Heart left ventricle (tissue), 16 donors: ENCODE data around the gene TPRN. TPM values are rescaled to one million over a fixed set of nuclear protein-coding genes. Genes with fewer than 3 reads are reported as not detected.

Source experiments
- ATAC-seq, 4 donors: fragments of 200-7000 bp; cut with Tn5 transposase; one replicate each; pipeline ENCODE4 v1.9.1; 2020 to 2022; ENCODE audit warnings: moderate library complexity in 4 of 4, mild to moderate bottlenecking in 3 of 4, moderate number of reproducible peaks in 1 of 4
- DNase-seq, 5 donors: peaks; one replicate each; pipeline ENCODE4 v3.0.0-alpha.2; 2020
- H3K27ac ChIP-seq, 12 donors: fragments of 200-600 bp; sonication (generic) in 4 of 12; one replicate each; pipeline versions ENCODE4 v1.5.0 to v1.8.0; 2016 to 2022; ENCODE audit warnings: mild to moderate bottlenecking in 2 of 12
- H3K27me3 ChIP-seq, 9 donors: fragments of 200-600 bp; sonication (generic) in 2 of 9; one replicate each; pipeline versions ENCODE4 v1.5.1 to v1.8.0; 2016 to 2022; ENCODE audit warnings: mild to moderate bottlenecking in 3 of 9
- H3K36me3 ChIP-seq, 9 donors: fragments of 200-600 bp; sonication (generic) in 2 of 9; one replicate each; pipeline versions ENCODE4 v1.5.0 to v1.8.0; 2018 to 2022; ENCODE audit warnings: mild to moderate bottlenecking in 2 of 9
- H3K4me1 ChIP-seq, 12 donors: fragments of 200-600 bp; sonication (generic) in 4 of 12; one replicate each; pipeline versions ENCODE4 v1.5.0 to v1.8.0; 2016 to 2022; ENCODE audit warnings: mild to moderate bottlenecking in 3 of 12
- H3K4me3 ChIP-seq, 12 donors: fragments of 200-600 bp; sonication (generic) in 4 of 12; one replicate each; pipeline versions ENCODE4 v1.5.0 to v1.8.0; 2017 to 2022; ENCODE audit warnings: mild to moderate bottlenecking in 9 of 12, moderate library complexity in 4 of 12
- H3K9me3 ChIP-seq, 12 donors: fragments of 200-600 bp; sonication (generic) in 4 of 12; one replicate each; pipeline versions ENCODE4 v1.5.0 to v1.8.0; 2016 to 2022; ENCODE audit warnings: mild to moderate bottlenecking in 1 of 12
- CTCF ChIP-seq, 12 donors: fragments of 200-600 bp; sonication (generic) in 4 of 12; IDR thresholded peaks; one replicate each; pipeline versions ENCODE4 v1.5.0 to v1.8.0; 2018 to 2022; ENCODE audit warnings: antibody characterized with exemption in 12 of 12, mild to moderate bottlenecking in 5 of 12
- POLR2A ChIP-seq, 2 donors: fragments of 450-650 bp; IDR thresholded peaks; one replicate each; pipeline ENCODE4 v1.6.1; 2017; ENCODE audit warnings: antibody characterized with exemption in 2 of 2, mild to moderate bottlenecking in 2 of 2, moderate library complexity in 2 of 2
- WGBS, 4 donors: extraction: QIAGEN DNeasy Blood & Tissue Kit in 2 of 4; methylation state at CpG; one replicate each; pipeline versions ENCODE4 v1.1.5 to v1.1.7; 2013 to 2018; 5-methylcytosine and 5-hydroxymethylcytosine counted together
- intact Hi-C, 10 donors: fragments of 100-400 bp; cut with DNase I; formaldehyde crosslinking; loops; one replicate each; pipeline versions ENCODE4 v1.11.1 to v1.14.2; 2022
- microRNA-seq, 4 donors: library from miRNA; unstranded; fragments of <30 nt; microRNA quantifications; one replicate each; pipeline versions ENCODE4 to v1.2.0, GENCODE V29; 2017 to 2020
- polyA plus RNA-seq, 2 donors: library from polyadenylated mRNA; stranded (reverse); fragments of 200-250 nt; gene quantifications; one replicate each; pipeline ENCODE4 v1.2.3, GENCODE V29; 2013
- total RNA-seq, 9 donors: library from RNA; depleted of rRNA in 2 of 9; stranded (reverse); fragments of >200 nt in 2 of 9; fragmentation: NEBNext Ultra II Directional in 3 of 9; extraction: Animal tissue kit (Norgen Biotek cat#: 25700) in 3 of 9; gene quantifications; one replicate each; pipeline versions ENCODE4 v1.1.0 to v1.2.4, GENCODE V29; 2016 to 2023
- donor health status: ischemic (EF 13 %, LVEDD 7.1; RV severe dilation, severe dysfunction).
- donor health status: healthy with polysubstance abuse.
- donor health status: DM: no; HTN: yes; CAD: no.
- donor health status: DM: no; HTN: no; CAD: no.
- donor health status: ischemic (EF 25% LVEDD 6.9; RV normal size, moderate dysfunction).
- donor health status: ischemic (EF 25% LVEDD 5.7; RV mildly dilated, moderate dysfunction).
- donor health status: healthy.
- donor health status: DM: yes; HTN: yes; CAD: no.
- donor health status: ischemic (EF 35%, LVEDD 5.7; RV mildly dilated, moderate dysfunction).
- donor health status: nonischemic (EF 11% LVEDD 7.7; RV severe dilation, severe dysfunction).
- donor health status: DM: yes; HTN: yes; CAD: no.
- donor health status: PGD.
- donor health status: ischemic (EF 29% LVEDD 5.4; RV normal size, mild dysfunction).
- donor health status: nonischemic (EF 23%, LVEDD 6.1; RV moderate dilation, normal function).

Gene TPRN
- total and polyA plus RNA-seq, 11 donors = 11.5 to 18.0 (median 16.6) TPM

GRCh38 chr9:137143459-137143858 is 57.1 kb downstream of the TPRN start:
- no peak for ATAC-seq
- H3K4me3 ChIP-seq = no peak overlapping the region
- no peaks in the 10 kb centered on the region for H3K36me3 ChIP-seq
- no peaks in the 10 kb centered on the region for H3K9me3 ChIP-seq
- intact Hi-C loops = loop anchor here in 1 of 10 donors (10.0 kb wide), 1 partner anchor 361 kb away; no protein-coding TSS in a partner anchor
- H3K4me1 ChIP-seq = peaks cover 0 to 11% (median 1%) of the 10 kb centered on the region in 12 donors
- 52 to 65% (median 53%) methylated on average over 4 of the region's 4 CpGs; no CpG with 5 or more reads in 1 of the 4 donors for WGBS, 4 donors
- H3K27ac ChIP-seq = no peak overlapping the region
- DNase-seq = peak in 1 of 5 donors; percentile 10
- no peak for TF ChIP-seq CTCF (IDR thresholded peaks at IDR 0.05)
- TF ChIP-seq POLR2A (IDR thresholded peaks at IDR 0.05) = no peak
- peaks cover 12 to 87% (median 53%) of the 10 kb centered on the region in 9 donors for H3K27me3 ChIP-seq

- H3K4me3 ChIP-seq = no peak overlapping the region
- no peaks in the 10 kb centered on the region for H3K9me3 ChIP-seq
- 71 to 76% (median 74%) methylated on average over 22 to 24 of the region's 24 CpGs for WGBS, 4 donors
- DNase-seq = peak in 1 of 5 donors; percentile 20
- peak in 1 of 4 donors; percentile 10 for ATAC-seq
- intact Hi-C loops = loop anchor here in 1 of 10 donors (10.0 kb wide), 1 partner anchor 363 kb away; no protein-coding TSS in a partner anchor
- H3K4me1 ChIP-seq = peaks cover 0 to 14% (median 1%) of the 10 kb centered on the region in 12 donors
- TF ChIP-seq POLR2A (IDR thresholded peaks at IDR 0.05) = no peak
- no peak for TF ChIP-seq CTCF (IDR thresholded peaks at IDR 0.05)
- H3K36me3 ChIP-seq = no peaks in the 10 kb centered on the region
- H3K27ac ChIP-seq = no peak overlapping the region
- peaks cover 18 to 87% (median 61%) of the 10 kb centered on the region in 9 donors for H3K27me3 ChIP-seq
These were observed 58.3 kb downstream of the TPRN start for GRCh38 chr9:137141976-137142936.

Small RNA genes lying within 50 kb of the gene (microRNA-seq; reads per million reads assigned to microRNA genes)
- gene MIR3621 = 0 reads per million in 4 donors

Other genes starting within 250 kb of the TPRN start
Only the 30 nearest of the 32 such genes appear.
- 1,000 to 10,000 TPM; 1,152 to 4,769 (median 3,109) TPM for gene PTGDS, start 223.2 kb downstream of the TPRN start, total RNA-seq
- 1,000 to 10,000 TPM; 2,982 to 5,295 TPM for gene PTGDS, start 223.2 kb downstream of the TPRN start, polyA plus RNA-seq
- 10 to 100 TPM in 2 of 9 donors, 1 to 10 TPM in 5, under 1 TPM in 2; 0.16 to 14.9 (median 2.7) TPM for gene LCNL1, start 217.7 kb downstream of the TPRN start, total RNA-seq
- 1 to 10 TPM in 1 of 2 donors, under 1 TPM in 1; 0.14 to 5.8 TPM for gene LCNL1, start 217.7 kb downstream of the TPRN start, polyA plus RNA-seq
- 10 to 100 TPM; 15.0 to 35.3 (median 19.4) TPM for gene PAXX, start 208.3 kb downstream of the TPRN start, total RNA-seq
- gene PAXX, start 208.3 kb downstream of the TPRN start, polyA plus RNA-seq = 10 to 100 TPM; 31.2 to 57.3 TPM
- gene CLIC3, start 204.2 kb downstream of the TPRN start, total RNA-seq = 10 to 100 TPM in 1 of 9 donors, 1 to 10 TPM in 8; 1.5 to 16.7 (median 5.0) TPM
- 10 to 100 TPM in 1 of 2 donors, 1 to 10 TPM in 1; 3.9 to 11.3 TPM for gene CLIC3, start 204.2 kb downstream of the TPRN start, polyA plus RNA-seq
- 10 to 100 TPM; 19.1 to 44.3 (median 33.4) TPM for gene ABCA2, start 172.5 kb downstream of the TPRN start, total RNA-seq
- 10 to 100 TPM; 13.1 to 30.6 TPM for gene ABCA2, start 172.5 kb downstream of the TPRN start, polyA plus RNA-seq
- under 1 TPM in 2 of 9 donors, not detected in 7; 0.15 to 0.48 TPM for gene FUT7, start 168.7 kb downstream of the TPRN start, total RNA-seq
- gene FUT7, start 168.7 kb downstream of the TPRN start, polyA plus RNA-seq = under 1 TPM in 1 of 2 donors, not detected in 1; 0.17 TPM
- gene NPDC1, start 154.6 kb downstream of the TPRN start, total RNA-seq = 100 to 1,000 TPM in 1 of 9 donors, 10 to 100 TPM in 8; 45.1 to 114 (median 55.1) TPM
- 10 to 100 TPM; 38.4 to 71.7 TPM for gene NPDC1, start 154.6 kb downstream of the TPRN start, polyA plus RNA-seq
- 1 to 10 TPM in 8 of 9 donors, under 1 TPM in 1; 0.85 to 2.9 (median 1.2) TPM for gene ENTPD2, start 146.7 kb downstream of the TPRN start, total RNA-seq
- 1 to 10 TPM in 1 of 2 donors, under 1 TPM in 1; 0.50 to 1.2 TPM for gene ENTPD2, start 146.7 kb downstream of the TPRN start, polyA plus RNA-seq
- gene SAPCD2, start 130.2 kb downstream of the TPRN start, total RNA-seq = 1 to 10 TPM in 1 of 9 donors, under 1 TPM in 8; 0.09 to 2.0 (median 0.20) TPM
- gene SAPCD2, start 130.2 kb downstream of the TPRN start, polyA plus RNA-seq = under 1 TPM; 0.15 to 0.22 TPM
- gene UAP1L1, start 123.2 kb downstream of the TPRN start, total RNA-seq = 10 to 100 TPM in 4 of 9 donors, 1 to 10 TPM in 5; 5.9 to 15.1 (median 9.4) TPM
- 10 to 100 TPM in 1 of 2 donors, 1 to 10 TPM in 1; 3.9 to 12.4 TPM for gene UAP1L1, start 123.2 kb downstream of the TPRN start, polyA plus RNA-seq
- gene MAN1B1, start 113.8 kb downstream of the TPRN start, total RNA-seq = 10 to 100 TPM; 17.6 to 40.6 (median 21.7) TPM
- gene MAN1B1, start 113.8 kb downstream of the TPRN start, polyA plus RNA-seq = 10 to 100 TPM; 26.7 to 29.5 TPM
- 100 to 1,000 TPM in 8 of 9 donors, 10 to 100 TPM in 1; 96.6 to 137 (median 119) TPM for gene DPP7, start 86.0 kb downstream of the TPRN start, total RNA-seq
- gene DPP7, start 86.0 kb downstream of the TPRN start, polyA plus RNA-seq = 100 to 1,000 TPM; 112 to 260 TPM
- gene GRIN1, start 61.6 kb downstream of the TPRN start, total RNA-seq = not detected
- gene GRIN1, start 61.6 kb downstream of the TPRN start, polyA plus RNA-seq = under 1 TPM in 1 of 2 donors, not detected in 1; 0.10 TPM
- gene LRRC26, start 30.7 kb downstream of the TPRN start, total RNA-seq = not detected
- gene LRRC26, start 30.7 kb downstream of the TPRN start, polyA plus RNA-seq = not detected
- gene TMEM210, start 28.7 kb downstream of the TPRN start, total RNA-seq = not detected
- gene TMEM210, start 28.7 kb downstream of the TPRN start, polyA plus RNA-seq = not detected
- 10 to 100 TPM; 14.3 to 35.9 (median 28.9) TPM for gene ANAPC2, start 12.2 kb downstream of the TPRN start, total RNA-seq
- gene ANAPC2, start 12.2 kb downstream of the TPRN start, polyA plus RNA-seq = 10 to 100 TPM; 26.6 to 33.4 TPM
- 100 to 1,000 TPM in 2 of 9 donors, 10 to 100 TPM in 7; 46.0 to 123 (median 59.9) TPM for gene SSNA1, start 12.1 kb downstream of the TPRN start, total RNA-seq
- gene SSNA1, start 12.1 kb downstream of the TPRN start, polyA plus RNA-seq = 100 to 1,000 TPM; 120 to 161 TPM
- 10 to 100 TPM; 30.8 to 43.7 (median 39.9) TPM for gene TMEM203, start 4.9 kb upstream of the TPRN start, total RNA-seq
- gene TMEM203, start 4.9 kb upstream of the TPRN start, polyA plus RNA-seq = 10 to 100 TPM; 49.8 to 52.0 TPM
- gene NDOR1, start 5.0 kb upstream of the TPRN start, total RNA-seq = 1 to 10 TPM; 4.5 to 9.6 (median 6.1) TPM
- gene NDOR1, start 5.0 kb upstream of the TPRN start, polyA plus RNA-seq = 1 to 10 TPM; 6.2 to 9.2 TPM
- gene RNF208, start 21.5 kb upstream of the TPRN start, total RNA-seq = 10 to 100 TPM in 7 of 9 donors, 1 to 10 TPM in 2; 6.9 to 34.1 (median 22.5) TPM
- 10 to 100 TPM in 1 of 2 donors, 1 to 10 TPM in 1; 9.3 to 72.7 TPM for gene RNF208, start 21.5 kb upstream of the TPRN start, polyA plus RNA-seq
- under 1 TPM in 6 of 9 donors, not detected in 3; 0.22 to 0.61 (median 0.29) TPM for gene CYSRT1, start 24.4 kb upstream of the TPRN start, total RNA-seq
- gene CYSRT1, start 24.4 kb upstream of the TPRN start, polyA plus RNA-seq = under 1 TPM; 0.14 to 0.27 TPM
- not detected for gene RNF224, start 26.8 kb upstream of the TPRN start, total RNA-seq
- not detected for gene RNF224, start 26.8 kb upstream of the TPRN start, polyA plus RNA-seq
- gene SLC34A3, start 30.2 kb upstream of the TPRN start, total RNA-seq = not detected
- not detected for gene SLC34A3, start 30.2 kb upstream of the TPRN start, polyA plus RNA-seq
- 100 to 1,000 TPM; 244 to 769 (median 456) TPM for gene TUBB4B, start 40.5 kb upstream of the TPRN start, total RNA-seq
- gene TUBB4B, start 40.5 kb upstream of the TPRN start, polyA plus RNA-seq = 100 to 1,000 TPM; 705 to 900 TPM
- under 1 TPM in 2 of 9 donors, not detected in 7; 0.23 to 0.31 TPM for gene STPG3, start 50.5 kb upstream of the TPRN start, total RNA-seq
- gene STPG3, start 50.5 kb upstream of the TPRN start, polyA plus RNA-seq = under 1 TPM in 1 of 2 donors, not detected in 1; 0.61 TPM
- gene NELFB, start 54.6 kb upstream of the TPRN start, total RNA-seq = 10 to 100 TPM; 32.5 to 55.5 (median 38.1) TPM
- 10 to 100 TPM; 31.4 to 77.8 TPM for gene NELFB, start 54.6 kb upstream of the TPRN start, polyA plus RNA-seq
- 10 to 100 TPM; 14.0 to 46.4 (median 18.5) TPM for gene TOR4A, start 77.0 kb upstream of the TPRN start, total RNA-seq
- gene TOR4A, start 77.0 kb upstream of the TPRN start, polyA plus RNA-seq = 10 to 100 TPM in 1 of 2 donors, 1 to 10 TPM in 1; 6.6 to 16.3 TPM
- gene NRARP, start 101.5 kb upstream of the TPRN start, total RNA-seq = 10 to 100 TPM in 5 of 9 donors, 1 to 10 TPM in 4; 6.4 to 15.8 (median 10.3) TPM
- gene NRARP, start 101.5 kb upstream of the TPRN start, polyA plus RNA-seq = 1 to 10 TPM; 1.6 to 4.2 TPM
- gene EXD3, start 222.4 kb upstream of the TPRN start, total RNA-seq = 10 to 100 TPM in 2 of 9 donors, 1 to 10 TPM in 7; 4.1 to 12.9 (median 8.6) TPM
- 10 to 100 TPM in 1 of 2 donors, 1 to 10 TPM in 1; 5.6 to 15.2 TPM for gene EXD3, start 222.4 kb upstream of the TPRN start, polyA plus RNA-seq
- gene NOXA1, start 222.7 kb upstream of the TPRN start, total RNA-seq = 1 to 10 TPM in 8 of 9 donors, under 1 TPM in 1; 0.81 to 5.5 (median 2.7) TPM
- 1 to 10 TPM in 1 of 2 donors, under 1 TPM in 1; 0.44 to 4.1 TPM for gene NOXA1, start 222.7 kb upstream of the TPRN start, polyA plus RNA-seq